Astrocyte of the cerebellum (primary cell): ENCODE results near the gene MGST1.
A peak's percentile ranks its signal among the peaks of the same experiment; 100 is the strongest.

Experiments
- DNase-seq: peaks from one replicate; pipeline ENCODE4 v3.0.0-alpha.2; 2011; ENCODE audit warnings: low read depth
- H3K4me3 ChIP-seq: 2 replicates; pipeline ENCODE4 v1.5.1; 2011; ENCODE audit warnings: mild to moderate bottlenecking, low read depth, low read length, moderate library complexity
- in situ Hi-C: cut with HindIII; loops from 2 replicates; pipeline ENCODE4 v1.10.0; 2017; ENCODE audit warnings: low sequenced_read_pairs
- TF ChIP-seq, protein P1 (sequence below): IDR thresholded peaks from 2 replicates; pipeline ENCODE4 v1.5.1; 2012; ENCODE audit warnings: low read length, low read depth, moderate library complexity, mild to moderate bottlenecking; ENCODE audit errors: missing control alignments

The MGST1 gene

DNA sequence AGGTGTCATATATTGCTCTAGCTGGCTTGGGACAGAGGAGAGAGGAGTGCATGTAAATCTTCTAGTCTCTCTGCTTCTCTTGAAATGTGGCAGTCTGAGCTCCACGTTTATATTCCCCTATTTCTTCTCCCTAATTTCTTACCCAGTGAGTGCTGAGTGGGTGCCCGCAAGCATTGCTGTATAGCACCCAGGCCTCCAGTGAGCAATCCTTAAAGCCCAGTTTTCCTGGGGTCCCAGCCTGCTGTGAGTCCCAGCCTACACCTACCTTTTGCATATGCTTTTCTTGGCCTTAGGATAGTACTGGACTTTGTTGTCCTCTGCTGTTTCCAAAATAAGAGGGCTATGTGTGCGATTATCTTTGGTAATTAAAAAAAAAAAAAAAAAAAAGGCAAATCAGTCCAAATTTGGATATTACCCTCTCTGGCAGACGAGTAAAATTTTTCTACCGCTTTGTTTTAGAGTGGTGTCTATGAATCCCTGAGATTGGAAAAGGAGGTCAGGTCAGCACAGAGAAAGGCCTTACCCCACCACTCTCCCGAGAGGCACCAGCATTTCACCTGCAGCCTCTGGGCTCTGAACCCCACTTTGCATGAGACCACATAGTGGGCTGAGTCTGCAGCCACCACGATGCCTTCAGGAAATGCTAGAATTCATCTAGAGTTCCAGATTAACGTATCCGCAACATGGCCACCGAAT lies 1.1 kb downstream of the MGST1 start:
- H3K4me3 ChIP-seq, result peak overlapping the region; percentile 47
- DNase-seq, result no peak
- in situ Hi-C loops, result no loop called here
- TF ChIP-seq, protein P1, sequence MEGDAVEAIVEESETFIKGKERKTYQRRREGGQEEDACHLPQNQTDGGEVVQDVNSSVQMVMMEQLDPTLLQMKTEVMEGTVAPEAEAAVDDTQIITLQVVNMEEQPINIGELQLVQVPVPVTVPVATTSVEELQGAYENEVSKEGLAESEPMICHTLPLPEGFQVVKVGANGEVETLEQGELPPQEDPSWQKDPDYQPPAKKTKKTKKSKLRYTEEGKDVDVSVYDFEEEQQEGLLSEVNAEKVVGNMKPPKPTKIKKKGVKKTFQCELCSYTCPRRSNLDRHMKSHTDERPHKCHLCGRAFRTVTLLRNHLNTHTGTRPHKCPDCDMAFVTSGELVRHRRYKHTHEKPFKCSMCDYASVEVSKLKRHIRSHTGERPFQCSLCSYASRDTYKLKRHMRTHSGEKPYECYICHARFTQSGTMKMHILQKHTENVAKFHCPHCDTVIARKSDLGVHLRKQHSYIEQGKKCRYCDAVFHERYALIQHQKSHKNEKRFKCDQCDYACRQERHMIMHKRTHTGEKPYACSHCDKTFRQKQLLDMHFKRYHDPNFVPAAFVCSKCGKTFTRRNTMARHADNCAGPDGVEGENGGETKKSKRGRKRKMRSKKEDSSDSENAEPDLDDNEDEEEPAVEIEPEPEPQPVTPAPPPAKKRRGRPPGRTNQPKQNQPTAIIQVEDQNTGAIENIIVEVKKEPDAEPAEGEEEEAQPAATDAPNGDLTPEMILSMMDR, result no peak

- TF ChIP-seq, protein P1, result no peak
- in situ Hi-C loops, result no loop called here
- peak; percentile 79 for DNase-seq
- peak overlapping the region; percentile 47 for H3K4me3 ChIP-seq
Observed at GRCh38 chr12:16349131-16349460, 1.7 kb downstream of the MGST1 start.

GRCh38 chr12:16350682-16351081 lies 3.2 kb downstream of the MGST1 start:
- peak; percentile 94 for DNase-seq
- H3K4me3 ChIP-seq, result no peak overlapping the region
- in situ Hi-C loops, result no loop called here
- TF ChIP-seq, protein P1, result no peak

DNA sequence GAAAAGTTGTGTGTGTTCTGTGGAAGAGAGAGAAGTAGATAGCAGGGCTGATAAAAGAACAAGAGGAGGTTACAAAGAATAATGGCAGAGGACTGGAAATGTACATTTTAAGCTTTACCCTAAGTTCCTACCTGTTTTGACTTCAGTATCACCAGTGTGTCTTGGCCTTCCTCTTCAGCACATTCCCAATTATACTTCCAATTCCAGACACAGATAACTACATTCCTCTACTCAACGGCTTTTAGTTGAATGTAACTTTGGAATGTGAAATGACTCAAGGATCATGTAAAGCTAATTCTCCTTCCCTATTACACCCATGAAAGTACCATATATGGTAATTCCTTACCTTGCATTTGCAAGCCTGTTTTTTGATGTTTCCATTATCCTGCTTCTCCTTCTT lies 5.0 kb downstream of the MGST1 start:
- H3K4me3 ChIP-seq, result no peak overlapping the region
- in situ Hi-C loops, result no loop called here
- no peak for DNase-seq
- TF ChIP-seq, protein P1, result no peak

DNA sequence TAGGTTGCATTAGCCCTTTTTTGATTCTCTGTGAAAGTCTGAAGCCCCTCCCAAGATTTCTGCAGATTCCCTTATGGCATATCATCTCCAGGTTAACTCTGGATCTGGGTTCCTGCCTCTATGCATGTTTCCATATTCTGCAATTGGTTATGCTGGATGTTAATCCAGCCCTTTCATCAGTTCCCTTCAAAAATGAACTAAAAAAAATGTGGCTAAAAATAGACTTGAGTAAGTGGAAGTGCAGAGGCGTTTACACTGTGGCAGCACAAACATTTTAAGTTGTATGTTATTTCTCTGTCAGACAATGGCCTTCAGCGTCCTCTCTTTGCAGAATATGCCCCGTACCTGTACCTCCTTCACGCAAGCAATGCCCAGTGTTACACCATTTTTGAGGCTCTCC lies 11.4 kb downstream of the MGST1 start:
- in situ Hi-C loops, result no loop called here
- TF ChIP-seq, protein P1, result no peak
- H3K4me3 ChIP-seq, result no peak overlapping the region
- no peak for DNase-seq

DNA sequence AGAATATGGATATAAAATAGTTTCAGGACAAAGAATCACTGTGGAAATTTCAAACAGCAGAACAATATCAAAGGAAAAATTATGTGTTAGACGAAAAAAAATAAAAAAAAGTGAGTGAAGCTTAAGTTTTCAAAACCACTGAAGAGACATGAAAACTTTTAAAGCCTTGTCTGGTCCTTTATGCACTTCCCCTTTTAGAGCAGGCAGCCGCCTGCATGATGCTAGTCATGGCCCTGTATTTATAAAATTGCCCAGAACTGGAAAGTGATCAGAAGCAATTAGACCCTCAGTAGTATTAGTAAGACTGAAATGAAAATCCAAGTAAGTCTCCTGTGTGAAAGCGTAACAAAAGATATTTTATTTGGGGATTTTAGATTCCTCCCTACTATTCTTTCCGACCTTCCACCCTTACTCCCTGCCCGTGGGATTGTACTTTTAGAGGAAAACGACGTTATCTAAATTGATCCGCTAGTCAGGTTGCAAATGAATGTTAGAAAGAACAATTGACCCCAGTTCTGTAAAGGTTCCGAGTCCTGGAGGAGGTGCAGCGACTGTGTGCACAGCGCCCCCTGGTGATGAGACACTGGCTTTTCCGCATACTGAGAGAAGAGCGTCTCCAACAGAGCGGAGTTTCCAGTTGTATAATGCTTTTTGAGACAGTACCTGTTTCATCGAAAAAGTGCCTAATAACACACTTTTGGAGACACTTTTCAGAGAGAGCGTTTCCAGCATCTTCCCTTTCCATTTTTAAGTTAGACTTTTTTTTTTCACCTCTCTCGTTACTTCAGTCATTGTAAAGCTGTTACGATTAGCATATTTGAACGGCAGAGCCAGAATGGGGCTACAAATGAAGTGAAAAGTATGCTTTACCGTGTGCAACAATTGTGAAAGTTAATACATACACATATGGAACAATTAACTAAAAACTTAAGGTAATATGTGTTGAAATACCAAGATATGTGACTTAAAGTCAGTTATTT lies 12.4 kb downstream of the MGST1 start:
- no peak overlapping the region for H3K4me3 ChIP-seq
- in situ Hi-C loops, result no loop called here
- TF ChIP-seq, protein P1, result peak; percentile 75
- no peak for DNase-seq
